GM13977 (cell line): ENCODE data around the gene ELL2.
"Not testable (repeated sequence)": the region's sequence is repeated elsewhere in the genome, so short reads cannot be mapped to it uniquely, and the experiment has no call there.

ENCODE experiments used
- DNase-seq: peaks from one replicate; pipeline ENCODE4 v3.0.0; 2012; ENCODE audit warnings: low spot score
- in situ Hi-C: fragments of 300-500 bp; cut with MboI; formaldehyde crosslinking; loops from one replicate; pipeline ENCODE4 v1.12.0; 2022; ENCODE audit warnings: low sequenced_read_pairs, low pct_unique_long_range_greater_than_20kb, mixed read lengths, inconsistent platforms; ENCODE audit not compliant: unreplicated experiment
- TF ChIP-seq, protein P1 (sequence below): IDR thresholded peaks from 2 replicates; pipeline ENCODE4 v1.5.1; 2012; ENCODE audit warnings: mild to moderate bottlenecking, control low read depth; ENCODE audit not compliant: insufficient read depth; ENCODE audit errors: extremely low read depth, missing control alignments

Gene ELL2

DNA sequence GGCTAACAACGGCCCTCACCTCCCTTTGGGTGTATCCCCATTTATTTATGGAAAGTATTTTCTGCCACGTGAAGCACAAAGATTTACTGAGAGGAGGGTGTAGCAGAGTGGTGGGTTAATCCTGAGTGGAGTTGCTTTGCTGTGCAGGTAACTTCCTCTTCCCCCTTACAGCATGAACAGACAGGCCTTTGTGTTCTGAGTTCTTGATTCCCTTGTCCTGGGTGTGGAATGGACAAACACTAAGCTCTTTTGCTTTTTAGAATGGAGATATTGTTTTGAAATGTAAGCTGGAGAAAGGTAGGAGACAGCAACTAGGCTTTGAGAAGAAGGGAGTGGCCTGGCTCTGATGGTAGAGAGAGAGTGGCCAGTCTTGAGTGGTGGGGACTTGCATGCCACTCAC lies 122.0 kb downstream of the ELL2 start:
- in situ Hi-C loops: loop anchor here (10.0 kb wide), 1 partner anchor 175 kb away; no protein-coding TSS in a partner anchor
- no peak for DNase-seq
- TF ChIP-seq, protein P1, sequence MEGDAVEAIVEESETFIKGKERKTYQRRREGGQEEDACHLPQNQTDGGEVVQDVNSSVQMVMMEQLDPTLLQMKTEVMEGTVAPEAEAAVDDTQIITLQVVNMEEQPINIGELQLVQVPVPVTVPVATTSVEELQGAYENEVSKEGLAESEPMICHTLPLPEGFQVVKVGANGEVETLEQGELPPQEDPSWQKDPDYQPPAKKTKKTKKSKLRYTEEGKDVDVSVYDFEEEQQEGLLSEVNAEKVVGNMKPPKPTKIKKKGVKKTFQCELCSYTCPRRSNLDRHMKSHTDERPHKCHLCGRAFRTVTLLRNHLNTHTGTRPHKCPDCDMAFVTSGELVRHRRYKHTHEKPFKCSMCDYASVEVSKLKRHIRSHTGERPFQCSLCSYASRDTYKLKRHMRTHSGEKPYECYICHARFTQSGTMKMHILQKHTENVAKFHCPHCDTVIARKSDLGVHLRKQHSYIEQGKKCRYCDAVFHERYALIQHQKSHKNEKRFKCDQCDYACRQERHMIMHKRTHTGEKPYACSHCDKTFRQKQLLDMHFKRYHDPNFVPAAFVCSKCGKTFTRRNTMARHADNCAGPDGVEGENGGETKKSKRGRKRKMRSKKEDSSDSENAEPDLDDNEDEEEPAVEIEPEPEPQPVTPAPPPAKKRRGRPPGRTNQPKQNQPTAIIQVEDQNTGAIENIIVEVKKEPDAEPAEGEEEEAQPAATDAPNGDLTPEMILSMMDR: no peak

DNA sequence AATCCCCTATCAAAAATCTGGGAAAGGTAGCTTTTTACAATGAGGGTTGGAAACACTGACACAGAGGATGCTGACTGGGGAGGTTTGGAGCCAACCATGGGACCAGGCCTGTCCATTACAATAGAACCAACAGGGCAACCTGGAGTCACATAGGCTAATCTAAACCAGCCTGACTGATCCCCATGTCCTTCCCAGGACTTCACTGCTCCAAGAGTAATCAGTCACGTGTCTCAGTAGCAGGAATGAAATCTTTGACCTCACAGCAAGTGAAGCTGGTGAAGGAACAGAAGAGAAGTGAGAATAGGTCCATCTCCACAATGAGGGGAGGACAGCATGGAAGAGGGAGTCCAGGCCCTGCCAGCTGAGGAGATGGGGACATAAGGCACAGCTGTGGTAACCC lies 123.1 kb downstream of the ELL2 start:
- TF ChIP-seq, protein P1: no peak
- no peak for DNase-seq
- in situ Hi-C loops: no loop called here

DNA sequence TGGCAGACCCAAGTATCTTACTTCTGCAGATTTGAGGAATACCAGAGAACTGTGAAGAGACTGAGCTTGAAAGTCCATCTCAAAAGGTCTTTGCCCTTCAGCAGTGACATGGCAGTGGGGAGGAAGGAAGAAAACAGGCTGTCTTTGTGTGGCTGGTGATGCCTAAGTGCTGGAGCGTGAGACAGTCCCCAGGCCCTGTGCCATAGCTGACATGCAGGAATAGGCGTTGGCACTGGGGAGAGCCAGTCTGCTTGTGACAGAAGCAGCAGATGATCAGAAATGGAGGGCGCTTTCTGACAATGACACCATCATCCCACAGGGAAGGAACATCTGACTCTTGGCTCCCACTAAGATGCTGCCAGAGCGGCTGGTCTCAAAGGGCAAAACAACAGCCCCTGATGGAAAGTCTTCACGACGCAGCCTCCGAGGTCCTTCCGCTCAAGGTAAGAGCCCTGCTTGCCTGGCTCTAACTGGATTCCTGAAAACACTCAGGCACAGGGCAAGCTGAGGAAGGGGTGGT lies 123.6 kb downstream of the ELL2 start:
- TF ChIP-seq, protein P1: no peak
- DNase-seq: no peak
- in situ Hi-C loops: no loop called here

DNA sequence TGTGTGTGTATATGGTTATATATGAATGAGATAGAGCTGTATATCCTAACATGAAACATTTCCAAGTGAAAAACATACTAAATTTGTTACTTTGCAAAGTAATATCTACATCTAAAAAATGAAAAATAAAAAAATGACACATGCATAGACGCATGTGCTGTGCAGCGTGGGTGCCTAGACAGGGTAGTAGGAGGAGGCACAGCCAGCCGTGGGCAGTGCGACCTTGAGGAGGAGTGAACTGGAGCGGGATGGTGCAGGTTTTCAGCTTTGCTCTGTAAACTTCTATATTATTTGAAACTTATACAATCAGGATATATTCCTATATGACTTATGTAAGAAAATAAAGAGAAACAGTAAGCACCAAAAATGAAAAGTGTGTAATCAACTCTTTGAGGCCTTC lies 124.2 kb downstream of the ELL2 start:
- in situ Hi-C loops: no loop called here
- DNase-seq: no peak

GRCh38 chr5:95836971-95837370 lies 124.7 kb downstream of the ELL2 start:
- in situ Hi-C loops, DNase-seq: not testable (repeated sequence)

More for the DNA sequence above, 124.2 kb downstream of the ELL2 start:
- TF ChIP-seq, protein P1: no peak

- DNase-seq: no peak
- TF ChIP-seq, protein P1: no peak
- in situ Hi-C loops: no loop called here
Observed at GRCh38 chr5:95836544-95836943, 125.1 kb downstream of the ELL2 start.

DNA sequence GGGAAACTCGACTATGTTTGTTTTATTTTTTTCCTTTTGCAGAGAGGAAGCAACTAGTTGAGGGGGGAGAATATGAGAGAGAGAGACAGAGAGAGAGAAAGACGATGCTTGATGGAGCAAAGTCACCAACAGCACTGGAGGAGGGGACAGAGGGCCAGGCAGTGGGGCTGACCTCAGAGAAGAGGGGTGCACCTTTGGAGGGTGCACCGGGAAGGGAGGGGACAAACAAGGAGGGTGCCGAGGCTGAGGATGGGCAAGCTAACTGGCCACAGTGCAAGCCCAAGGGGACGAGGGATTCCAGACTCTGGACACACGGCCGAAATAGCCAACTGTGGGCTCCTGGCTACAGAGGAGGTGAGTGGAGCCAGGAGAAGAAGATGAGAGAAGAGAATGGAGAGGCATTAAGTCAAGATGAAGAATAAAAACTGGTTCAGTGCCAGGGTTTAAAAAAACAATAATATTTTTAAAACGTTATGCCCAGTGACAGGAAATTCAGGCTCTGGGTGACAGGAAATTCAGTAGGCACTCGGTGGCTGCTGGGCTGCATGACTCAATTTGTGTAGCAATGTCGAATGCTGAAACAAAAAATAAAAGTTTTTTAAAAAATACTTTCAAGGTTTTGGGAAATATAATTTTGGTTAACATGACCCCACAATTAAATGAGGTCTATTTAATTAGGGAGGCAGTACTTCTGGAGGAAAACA lies 125.8 kb downstream of the ELL2 start:
- in situ Hi-C loops: no loop called here
- TF ChIP-seq, protein P1: no peak
- no peak for DNase-seq
